Endothelial cell of umbilical vein (primary cell): ENCODE measurements around the gene LAMB1. TPM values are rescaled to one million over a fixed set of nuclear protein-coding genes. Genes with fewer than 3 reads are reported as not detected.

Experiments used
- BruUV-seq: library from RNA; stranded (reverse); fragments of 400-500 nt; replicated peaks from 2 replicates; lab custom pipeline; 2021; lab: Mats Ljungman, UMichigan
- CTCF ChIA-PET: fragments of 300-600, 350-600 bp; sonication (Branson Sonifier 250); formaldehyde crosslinking; loops from one replicate; lab custom pipeline; 2021; ENCODE audit warnings: antibody characterized with exemption, inconsistent platforms; lab: Charles Lee
- POLR2A ChIA-PET: fragments of 300-600, 350-600 bp; sonication (Branson Sonifier 250); formaldehyde crosslinking; loops from one replicate; lab custom pipeline; 2021; ENCODE audit warnings: antibody characterized with exemption, inconsistent platforms; lab: Charles Lee
- DNase-seq: peaks from one replicate; pipeline ENCODE4 v3.0.0-alpha.2; 2011; ENCODE audit warnings: low read depth, low spot score
- FAIRE-seq: peaks from 2 replicates; lab custom pipeline; 2011; peaks lifted over from hg19 to GRCh38; lab: Jason Lieb, UNC
- H2AFZ ChIP-seq: 2 replicates; pipeline ENCODE4 v1.6.0; 2012; ENCODE audit warnings: low read depth, low read length, control low read depth, inconsistent platforms
- H3K27ac ChIP-seq: 2 replicates; pipeline ENCODE4 v1.5.1; 2011; ENCODE audit warnings: low read depth, mild to moderate bottlenecking, control low read depth, low read length, moderate library complexity; ENCODE audit not compliant: insufficient read depth
- H3K27me3 ChIP-seq, 2 experiments: 2 replicates each; pipeline versions ENCODE4 v1.6.0 to v1.6.1; 2011; ENCODE audit warnings: low read length in 2 of 2, mixed read lengths in 1 of 2; ENCODE audit not compliant: control insufficient read depth in 2 of 2, insufficient read depth in 2 of 2
- H3K36me3 ChIP-seq, 2 experiments: 2 replicates in 1 of 2; 3 replicates in 1 of 2; pipeline ENCODE4 v1.5.1; 2011; ENCODE audit warnings: low read length in 2 of 2, mild to moderate bottlenecking in 1 of 2, moderate library complexity in 1 of 2; ENCODE audit not compliant: control insufficient read depth in 2 of 2, insufficient read depth in 2 of 2; ENCODE audit errors: extremely low read depth in 1 of 2
- H3K4me1 ChIP-seq: 3 replicates; pipeline ENCODE4 v1.5.1; 2011; ENCODE audit warnings: mild to moderate bottlenecking, low read length; ENCODE audit not compliant: control insufficient read depth, insufficient read depth; ENCODE audit errors: extremely low read depth
- H3K4me2 ChIP-seq: 2 replicates; pipeline ENCODE4 v1.6.1; 2011; ENCODE audit warnings: low read length, control low read depth, mixed read lengths; ENCODE audit not compliant: insufficient read depth
- H3K4me3 ChIP-seq, 3 experiments: fragments of 200-600 bp in 1 of 3; sonication (generic), shearing (Covaris generic) in 1 of 3; replicated peaks in 1 of 3; 2 replicates each; pipeline ENCODE4 v1.5.1; 2011 to 2016; ENCODE audit warnings: control low read depth in 3 of 3, low read length in 3 of 3, mild to moderate bottlenecking in 2 of 3, inconsistent platforms in 1 of 3, low read depth in 1 of 3, moderate library complexity in 1 of 3; ENCODE audit not compliant: insufficient read depth in 1 of 3
- H3K79me2 ChIP-seq: 2 replicates; pipeline ENCODE4 v1.6.0; 2012; ENCODE audit warnings: low read length, inconsistent platforms; ENCODE audit not compliant: control insufficient read depth, insufficient read depth
- H3K9ac ChIP-seq: replicated peaks from 2 replicates; pipeline ENCODE3; 2011; ENCODE audit warnings: low read length, control low read depth; ENCODE audit not compliant: insufficient read depth; ENCODE audit errors: extremely low read depth
- H3K9me1 ChIP-seq: replicated peaks from 3 replicates; pipeline ENCODE4 v1.6.0; 2011; ENCODE audit warnings: mild to moderate bottlenecking, low read length; ENCODE audit not compliant: control insufficient read depth, insufficient read depth; ENCODE audit errors: extremely low read depth
- H3K9me3 ChIP-seq: replicated peaks from 2 replicates; pipeline ENCODE4 v1.5.1; 2012; ENCODE audit warnings: low read length, inconsistent platforms; ENCODE audit not compliant: control insufficient read depth, insufficient read depth
- H4K20me1 ChIP-seq: replicated peaks from 2 replicates; pipeline ENCODE3; 2011; ENCODE audit warnings: mild to moderate bottlenecking, low read length; ENCODE audit not compliant: control insufficient read depth, insufficient read depth; ENCODE audit errors: extremely low read depth
- CTCF ChIP-seq, 2 donors: IDR thresholded peaks; 1 replicate in 1 of 2; 2 replicates in 1 of 2; pipeline ENCODE4 v1.5.1; 2011; ENCODE audit warnings: low read length in 2 of 2, mild to moderate bottlenecking in 2 of 2, moderate library complexity in 2 of 2, control low read depth in 1 of 2, inconsistent platforms in 1 of 2, low read depth in 1 of 2; ENCODE audit not compliant: insufficient read depth in 1 of 2; ENCODE audit errors: extremely low read depth in 1 of 2
- EZH2 ChIP-seq: IDR thresholded peaks from 2 replicates; pipeline ENCODE4 v1.6.1; 2012; ENCODE audit warnings: borderline replicate concordance, low read depth, mild to moderate bottlenecking, moderate library complexity, low read length, inconsistent platforms; ENCODE audit not compliant: severe bottlenecking
- FOS ChIP-seq: IDR thresholded peaks from 2 replicates; pipeline ENCODE4 v1.6.1; 2011; ENCODE audit warnings: mild to moderate bottlenecking, low read length, moderate library complexity, borderline replicate concordance; ENCODE audit not compliant: insufficient read depth
- GATA2 ChIP-seq: IDR thresholded peaks from 2 replicates; pipeline ENCODE4 v1.7.0; 2011; ENCODE audit warnings: low read depth, mild to moderate bottlenecking, moderate library complexity, mixed read lengths, low read length; ENCODE audit not compliant: insufficient read length, insufficient read depth
- JUN ChIP-seq: IDR thresholded peaks from 2 replicates; pipeline ENCODE4 v1.6.1; 2011; ENCODE audit warnings: borderline replicate concordance, low read depth; ENCODE audit not compliant: insufficient read length, insufficient read depth
- MAX ChIP-seq: IDR thresholded peaks from 2 replicates; pipeline ENCODE4 v1.6.1; 2011; ENCODE audit not compliant: insufficient read depth, insufficient read length
- MYC ChIP-seq: IDR thresholded peaks from one replicate; pipeline ENCODE4 v1.6.1; 2011; ENCODE audit warnings: mild to moderate bottlenecking, low read depth, low read length
- POLR2A ChIP-seq: IDR thresholded peaks from 2 replicates; pipeline ENCODE4 v1.6.1; 2012; ENCODE audit warnings: low read depth, mild to moderate bottlenecking, control low read depth, low read length
- POLR2AphosphoS5 ChIP-seq: IDR thresholded peaks from 2 replicates; pipeline ENCODE4 v1.6.1; 2012; ENCODE audit warnings: low read depth, mild to moderate bottlenecking, control low read depth, low read length, moderate library complexity; ENCODE audit not compliant: insufficient read depth
- dilution Hi-C: fragments of 300-500 bp; cut with MboI; formaldehyde crosslinking; loops from one replicate; pipeline ENCODE4 v1.15.0; 2019; ENCODE audit warnings: low sequenced_read_pairs; ENCODE audit not compliant: extremely low pct_ligation_motif_present
- intact Hi-C: fragments of 100-400 bp; cut with micrococcal nuclease; formaldehyde crosslinking; loops from one replicate; pipeline ENCODE4 v1.10.0; 2022
- polyA plus RNA-seq, 4 experiments: library from polyadenylated mRNA; depleted of rRNA in 3 of 4; stranded (reverse) in 3 of 4; unstranded in 1 of 4; fragments of >200 nt; gene quantifications; 2 replicates each; pipeline versions ENCODE4 v1.2.1 to v1.2.3, GENCODE V29; 2011 to 2012; ENCODE audit warnings: missing spikeins in 1 of 4
- total RNA-seq: library from RNA; stranded (reverse); gene quantifications from 2 replicates; pipeline ENCODE4 v1.2.3, GENCODE V29; 2021

LAMB1 gene
- total and polyA plus RNA-seq, 2 donors (not counting 3 experiments of a cell fraction or from before 2014, with no cell fraction given): 588 to 703 TPM

GRCh38 chr7:107915541-107915940, 87.4 kb downstream of the LAMB1 start:
- intact Hi-C loops: no loop called here
- no peak for TF ChIP-seq JUN
- TF ChIP-seq POLR2AphosphoS5: no peak
- TF ChIP-seq POLR2A: no peak
- TF ChIP-seq FOS: no peak
- no peak for TF ChIP-seq EZH2
- no peak for TF ChIP-seq MAX
- TF ChIP-seq GATA2: no peak
- TF ChIP-seq MYC: no peak
- TF ChIP-seq CTCF (IDR thresholded peaks at IDR 0.05; ENCODE audit: extremely low read depth in 1 of 2, insufficient read depth in 1 of 2, low read depth in 1 of 2, low read length in 2 of 2): no peak
- H3K27me3 ChIP-seq: no peaks in the 10 kb centered on the region
- peaks cover 6% of the 10 kb centered on the region for H3K4me1 ChIP-seq
- H3K9me1 ChIP-seq: peaks cover 2% of the 10 kb centered on the region
- H3K9ac ChIP-seq: no peak overlapping the region
- dilution Hi-C loops: no loop called here
- H3K4me3 ChIP-seq: no peak overlapping the region
- FAIRE-seq (no peak), DNase-seq (no peak)
- ChIA-PET CTCF (no interaction called here), POLR2A (no interaction called here)
- no peak overlapping the region for H3K27ac ChIP-seq
- H3K36me3 ChIP-seq: peaks cover 5 to 32% of the 10 kb centered on the region in 2 experiments
- no peak overlapping the region for H2AFZ ChIP-seq
- H3K9me3 ChIP-seq: no peaks in the 10 kb centered on the region
- H3K4me2 ChIP-seq: no peak overlapping the region
- H4K20me1 ChIP-seq: no peaks in the 10 kb centered on the region
- peaks cover 10% of the 10 kb centered on the region for H3K79me2 ChIP-seq
- BruUV-seq: no TSS peak
